ENCODE data around the gene MRPL1.

Gene MRPL1

GRCh38 chr4:77862478-77863216 is at the start of gene MRPL1:
TSS of gene MRPL1 (plus strand) at chr4:77862830. CDS start at chr4:77862849, 19 bp downstream.
- peak; percentile 95 for DNase-seq

- DNase-seq, result no peak
Observed at GRCh38 chr4:77815636-77816035, 47.0 kb upstream of the MRPL1 start.

- DNase-seq, result no peak
Observed at GRCh38 chr4:77816546-77816945, 46.1 kb upstream of the MRPL1 start.

- DNase-seq, result no peak
Observed at GRCh38 chr4:77817304-77818072, 45.1 kb upstream of the MRPL1 start.

- peak; percentile 84 for DNase-seq
Observed at GRCh38 chr4:77818073-77818601, 44.5 kb upstream of the MRPL1 start.

- DNase-seq, result peak; percentile 82
Observed at GRCh38 chr4:77818602-77819403, 43.8 kb upstream of the MRPL1 start, which contains the start of gene CNOT6L. TSS of gene CNOT6L (minus strand) at chr4:77819368. CDS start at chr4:77819308, 60 bp downstream.

GRCh38 chr4:77819404-77819842 is 43.2 kb upstream of the MRPL1 start:
- no peak for DNase-seq

- DNase-seq, result peak; percentile 95
Observed at GRCh38 chr4:77819843-77820648, 42.6 kb upstream of the MRPL1 start.

- peak; percentile 27 for DNase-seq
Observed at GRCh38 chr4:77820649-77821561, 41.7 kb upstream of the MRPL1 start.

- no peak for DNase-seq
Observed at GRCh38 chr4:77821775-77822174, 40.9 kb upstream of the MRPL1 start.

- no peak for DNase-seq
Observed at GRCh38 chr4:77826275-77826674, 36.4 kb upstream of the MRPL1 start.

- no peak for DNase-seq
Observed at GRCh38 chr4:77827343-77827742, 35.3 kb upstream of the MRPL1 start.

GRCh38 chr4:77833126-77833724 is 29.4 kb upstream of the MRPL1 start:
- no peak for DNase-seq

GRCh38 chr4:77834403-77834802 is 28.2 kb upstream of the MRPL1 start:
- DNase-seq, result no peak

GRCh38 chr4:77843628-77844027 is 19.0 kb upstream of the MRPL1 start:
- no peak for DNase-seq

- DNase-seq, result no peak
Observed at GRCh38 chr4:77844363-77844762, 18.3 kb upstream of the MRPL1 start.

GRCh38 chr4:77845400-77845799 is 17.2 kb upstream of the MRPL1 start:
- DNase-seq, result no peak

- DNase-seq, result no peak
Observed at GRCh38 chr4:77845929-77846328, 16.7 kb upstream of the MRPL1 start.

GRCh38 chr4:77848508-77848907 is 14.1 kb upstream of the MRPL1 start:
- no peak for DNase-seq

GRCh38 chr4:77849278-77849965 is 13.2 kb upstream of the MRPL1 start:
- no peak for DNase-seq
